Neural progenitor cell (in vitro differentiated cells): ENCODE measurements around the gene AMBRA1. TPM values are rescaled to one million over a fixed set of nuclear protein-coding genes. Genes with fewer than 3 reads are reported as not detected.

Source experiments
- DNase-seq: peaks from one replicate; pipeline ENCODE4 v3.0.0-alpha.2; 2016; ENCODE audit warnings: low spot score
- H2AFZ ChIP-seq: fragments of 200-600 bp; sonication (generic); replicated peaks from 2 replicates; pipeline ENCODE4 v1.6.1; 2016; ENCODE audit warnings: antibody characterized with exemption
- H3F3A ChIP-seq: fragments of 200-600 bp; sonication (generic); 2 replicates; pipeline ENCODE4 v1.6.1; 2016; ENCODE audit warnings: antibody characterized with exemption, low read depth
- H3K27ac ChIP-seq: fragments of 200-600 bp; sonication (generic); 2 replicates; pipeline ENCODE4 v1.5.1; 2016; ENCODE audit warnings: mild to moderate bottlenecking
- H3K27me3 ChIP-seq: fragments of 200-600 bp; sonication (generic); 2 replicates; pipeline ENCODE4 v1.6.1; 2016; ENCODE audit warnings: mild to moderate bottlenecking, moderate library complexity
- H3K36me3 ChIP-seq: fragments of 200-600 bp; sonication (generic); 2 replicates; pipeline ENCODE4 v1.5.1; 2016
- H3K4me1 ChIP-seq: fragments of 200-600 bp; sonication (generic); 2 replicates; pipeline ENCODE4 v1.6.1; 2016; ENCODE audit warnings: mixed run types
- H3K4me2 ChIP-seq: fragments of 200-600 bp; sonication (generic); 2 replicates; pipeline ENCODE4 v1.6.1; 2016
- H3K4me3 ChIP-seq: fragments of 200-600 bp; sonication (generic); 2 replicates; pipeline ENCODE4 v1.5.1; 2016
- H3K79me2 ChIP-seq: fragments of 200-600 bp; sonication (generic); 2 replicates; pipeline ENCODE4 v1.6.1; 2016; ENCODE audit warnings: low read depth
- H3K9ac ChIP-seq: fragments of 200-600 bp; sonication (generic); 2 replicates; pipeline ENCODE4 v1.6.1; 2016
- H3K9me3 ChIP-seq: fragments of 200-600 bp; sonication (generic); 2 replicates; pipeline ENCODE4 v1.5.1; 2016; ENCODE audit warnings: low read depth
- H4K20me1 ChIP-seq: fragments of 200-600 bp; sonication (generic); 2 replicates; pipeline ENCODE4 v1.6.1; 2016; ENCODE audit warnings: low read depth
- H3K27ac Mint-ChIP-seq: 3 replicates; pipeline ENCODE4 v1.8.0; 2021; ENCODE audit warnings: mixed read lengths
- H3K27me3 Mint-ChIP-seq: 2 replicates; pipeline ENCODE4 v1.8.0; 2022; ENCODE audit warnings: low read depth, mild to moderate bottlenecking, inconsistent platforms, moderate library complexity, mixed read lengths; ENCODE audit not compliant: insufficient read depth
- H3K36me3 Mint-ChIP-seq: 3 replicates; pipeline ENCODE4 v1.8.0; 2021; ENCODE audit warnings: mixed read lengths
- H3K4me1 Mint-ChIP-seq: 3 replicates; pipeline ENCODE4 v1.8.0; 2021; ENCODE audit warnings: mixed read lengths
- H3K4me3 Mint-ChIP-seq: 3 replicates; pipeline ENCODE4 v1.8.0; 2021; ENCODE audit warnings: mild to moderate bottlenecking, moderate library complexity, mixed read lengths
- H3K9me3 Mint-ChIP-seq: 3 replicates; pipeline ENCODE4 v1.8.0; 2020; ENCODE audit warnings: mixed read lengths
- EZH2 ChIP-seq: fragments of 200-600 bp; sonication (generic); IDR thresholded peaks from 2 replicates; pipeline ENCODE4 v1.6.1; 2017; ENCODE audit warnings: antibody characterized with exemption, mild to moderate bottlenecking, moderate library complexity
- EZH2phosphoT487 ChIP-seq: fragments of 200-600 bp; sonication (generic); IDR thresholded peaks from 2 replicates; pipeline ENCODE4 v1.6.1; 2017; ENCODE audit warnings: antibody characterized with exemption
- total RNA-seq: library from RNA; depleted of rRNA; stranded (reverse); fragments of >200 nt; gene quantifications from 2 replicates; pipeline ENCODE4 v1.2.3, GENCODE V29; 2015; ENCODE audit warnings: low replicate concordance
- TF ChIP-seq, protein P1 (sequence below): fragments of 200-600 bp; sonication (generic); IDR thresholded peaks from 2 replicates; pipeline ENCODE4 v1.5.1; 2017; ENCODE audit warnings: antibody characterized with exemption, mild to moderate bottlenecking

AMBRA1 gene
- total RNA-seq, 1 donor from 2014 or later: 20.7 TPM

DNA sequence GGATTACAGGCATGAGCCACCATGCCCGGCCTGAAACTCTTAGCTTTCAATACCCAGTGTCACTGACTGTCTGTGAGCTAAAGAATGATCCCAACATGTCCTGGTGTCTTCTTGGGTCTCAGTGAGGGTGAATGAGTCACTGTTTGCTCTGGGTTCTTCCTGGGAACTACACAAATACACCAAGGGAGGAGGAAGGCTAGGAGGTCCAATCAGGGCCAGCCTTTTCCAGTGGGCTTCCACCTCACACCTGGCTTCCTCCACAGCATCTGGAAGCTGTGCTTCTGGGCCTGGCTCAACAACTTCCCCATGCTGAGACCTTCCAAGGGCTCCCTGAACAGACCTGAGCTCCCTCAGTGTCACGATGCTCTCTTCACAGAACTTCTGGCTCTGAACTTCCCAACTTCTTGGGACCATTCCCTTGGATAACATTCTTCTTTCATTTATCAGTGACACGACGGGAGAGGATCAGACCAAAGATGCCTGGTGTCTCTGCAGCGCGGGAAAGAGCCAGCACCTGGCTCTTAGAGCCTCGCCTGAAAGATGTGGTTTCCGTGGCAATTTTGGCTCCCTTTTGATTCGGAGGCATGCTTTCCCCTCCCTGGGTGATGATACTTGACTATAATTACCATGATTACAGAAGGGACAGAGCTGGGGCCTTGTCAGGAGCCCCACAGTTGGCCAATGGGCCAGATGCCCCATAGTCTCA is 179.9 kb downstream of the AMBRA1 start:
- H3K27me3 ChIP-seq: no peaks in the 10 kb centered on the region
- Mint-ChIP-seq H3K27me3 (no peaks in the 10 kb centered on the region), H3K4me1 (peaks cover 19% of the 10 kb centered on the region), H3K9me3 (no peaks in the 10 kb centered on the region), H3K27ac (no peak overlapping the region), H3K36me3 (peaks cover 27% of the 10 kb centered on the region), H3K4me3 (no peak overlapping the region)
- H3K4me3 ChIP-seq: no peak overlapping the region
- no peaks in the 10 kb centered on the region for H3K79me2 ChIP-seq
- H3K4me1 ChIP-seq: peaks cover 30% of the 10 kb centered on the region
- no peak overlapping the region for H3K27ac ChIP-seq
- no peak for DNase-seq
- H2AFZ ChIP-seq: no peak overlapping the region
- peaks cover 19% of the 10 kb centered on the region for H4K20me1 ChIP-seq
- TF ChIP-seq, protein P1, sequence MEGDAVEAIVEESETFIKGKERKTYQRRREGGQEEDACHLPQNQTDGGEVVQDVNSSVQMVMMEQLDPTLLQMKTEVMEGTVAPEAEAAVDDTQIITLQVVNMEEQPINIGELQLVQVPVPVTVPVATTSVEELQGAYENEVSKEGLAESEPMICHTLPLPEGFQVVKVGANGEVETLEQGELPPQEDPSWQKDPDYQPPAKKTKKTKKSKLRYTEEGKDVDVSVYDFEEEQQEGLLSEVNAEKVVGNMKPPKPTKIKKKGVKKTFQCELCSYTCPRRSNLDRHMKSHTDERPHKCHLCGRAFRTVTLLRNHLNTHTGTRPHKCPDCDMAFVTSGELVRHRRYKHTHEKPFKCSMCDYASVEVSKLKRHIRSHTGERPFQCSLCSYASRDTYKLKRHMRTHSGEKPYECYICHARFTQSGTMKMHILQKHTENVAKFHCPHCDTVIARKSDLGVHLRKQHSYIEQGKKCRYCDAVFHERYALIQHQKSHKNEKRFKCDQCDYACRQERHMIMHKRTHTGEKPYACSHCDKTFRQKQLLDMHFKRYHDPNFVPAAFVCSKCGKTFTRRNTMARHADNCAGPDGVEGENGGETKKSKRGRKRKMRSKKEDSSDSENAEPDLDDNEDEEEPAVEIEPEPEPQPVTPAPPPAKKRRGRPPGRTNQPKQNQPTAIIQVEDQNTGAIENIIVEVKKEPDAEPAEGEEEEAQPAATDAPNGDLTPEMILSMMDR: no peak
- TF ChIP-seq EZH2phosphoT487 (no peak), EZH2 (no peak)
- H3K36me3 ChIP-seq: no peaks in the 10 kb centered on the region
- no peak overlapping the region for H3K9ac ChIP-seq
- peaks cover 27% of the 10 kb centered on the region for H3F3A ChIP-seq
- H3K9me3 ChIP-seq: no peaks in the 10 kb centered on the region
- no peak overlapping the region for H3K4me2 ChIP-seq

DNA sequence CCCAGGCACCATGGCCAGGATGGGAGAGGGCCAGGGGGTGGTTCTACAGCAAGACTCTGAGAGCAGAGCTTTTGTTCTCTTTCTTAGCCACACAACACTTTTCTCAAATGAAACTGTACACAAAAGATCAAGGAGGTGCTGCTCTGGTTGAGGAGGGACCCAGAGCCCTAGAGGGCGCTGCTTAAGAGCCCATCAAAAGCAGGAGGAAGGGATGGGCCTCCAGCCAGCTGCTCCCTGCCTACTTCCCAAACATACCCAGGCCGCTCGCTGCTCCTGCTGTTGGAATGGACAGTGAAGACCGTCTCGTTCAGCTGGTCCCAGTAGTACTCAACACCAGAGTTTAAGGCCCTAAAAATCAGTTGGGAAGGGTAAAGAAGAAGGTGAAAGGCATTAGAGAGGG is 183.8 kb downstream of the AMBRA1 start:
- Histone ChIP-seq H3K4me3 (no peak overlapping the region), H3K9ac (no peak overlapping the region), H3F3A (peaks cover 6% of the 10 kb centered on the region), H3K4me2 (no peak overlapping the region), H4K20me1 (peaks cover 5% of the 10 kb centered on the region), H3K36me3 (no peaks in the 10 kb centered on the region), H3K27ac (no peak overlapping the region), H3K79me2 (no peaks in the 10 kb centered on the region), H3K9me3 (no peaks in the 10 kb centered on the region), H3K4me1 (peaks cover 5% of the 10 kb centered on the region), H3K27me3 (no peaks in the 10 kb centered on the region), H2AFZ (no peak overlapping the region)
- H3K36me3 Mint-ChIP-seq: peaks cover 24% of the 10 kb centered on the region
- TF ChIP-seq EZH2 (no peak), EZH2phosphoT487 (no peak)
- TF ChIP-seq, protein P1: peak; percentile 72
- no peaks in the 10 kb centered on the region for H3K9me3 Mint-ChIP-seq
- no peak overlapping the region for H3K4me3 Mint-ChIP-seq
- peak; percentile 79 for DNase-seq
- H3K4me1 Mint-ChIP-seq: peaks cover 5% of the 10 kb centered on the region
- H3K27me3 Mint-ChIP-seq: no peaks in the 10 kb centered on the region
- H3K27ac Mint-ChIP-seq: no peak overlapping the region

DNA sequence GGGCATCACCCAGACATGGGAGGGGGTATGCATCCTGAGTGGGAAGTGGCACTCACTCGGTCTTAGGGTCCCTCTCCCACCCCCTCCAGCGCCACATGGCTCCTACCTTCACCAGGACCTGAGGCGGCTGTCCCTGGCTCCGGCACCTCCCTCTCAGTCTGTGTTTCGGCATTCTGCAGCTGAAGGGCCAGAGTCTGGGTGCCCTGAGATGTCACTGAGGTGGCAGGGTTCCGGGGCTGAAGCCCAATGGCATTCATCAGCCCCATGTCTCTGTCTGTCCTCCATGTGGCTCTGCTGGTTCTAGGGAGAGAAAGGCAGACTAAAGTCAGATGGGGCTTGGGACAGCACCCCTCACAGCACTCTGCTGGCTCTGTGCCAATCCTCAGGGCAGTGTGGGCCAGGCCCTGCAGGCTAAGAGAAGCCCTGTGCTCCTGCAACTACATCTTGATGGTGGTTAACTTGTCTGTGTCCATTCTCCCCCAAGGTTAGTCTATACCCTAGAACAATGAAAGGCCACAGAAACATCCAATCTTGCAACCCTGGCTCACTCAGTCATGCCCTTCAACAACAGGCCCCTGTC is 185.3 kb downstream of the AMBRA1 start:
- H3K4me1 ChIP-seq: peaks cover 5% of the 10 kb centered on the region
- H3K4me2 ChIP-seq: no peak overlapping the region
- H3K9me3 ChIP-seq: no peaks in the 10 kb centered on the region
- no peak for DNase-seq
- Mint-ChIP-seq H3K4me3 (no peak overlapping the region), H3K9me3 (no peaks in the 10 kb centered on the region), H3K27ac (no peak overlapping the region), H3K36me3 (peaks cover 16% of the 10 kb centered on the region), H3K4me1 (peaks cover 6% of the 10 kb centered on the region), H3K27me3 (peaks cover 2% of the 10 kb centered on the region)
- peaks cover 6% of the 10 kb centered on the region for H3F3A ChIP-seq
- H4K20me1 ChIP-seq: peaks cover 5% of the 10 kb centered on the region
- H3K27ac ChIP-seq: no peak overlapping the region
- TF ChIP-seq, protein P1: no peak
- TF ChIP-seq EZH2phosphoT487 (no peak), EZH2 (no peak)
- no peaks in the 10 kb centered on the region for H3K36me3 ChIP-seq
- H3K79me2 ChIP-seq: no peaks in the 10 kb centered on the region
- no peaks in the 10 kb centered on the region for H3K27me3 ChIP-seq
- H3K9ac ChIP-seq: no peak overlapping the region
- no peak overlapping the region for H3K4me3 ChIP-seq
- no peak overlapping the region for H2AFZ ChIP-seq
